GM19438 (cell line): ENCODE data around the gene KIF22.
A peak's percentile ranks its signal among the peaks of the same experiment; 100 is the strongest.
"Not testable (repeated sequence)": the region's sequence is repeated elsewhere in the genome, so short reads cannot be mapped to it uniquely, and the experiment has no call there.

Experiments used
- ATAC-seq: cut with Tn5 transposase; IDR thresholded peaks from one replicate; pipeline ENCODE4 v1.9.1; 2021; ENCODE audit warnings: low read depth; ENCODE audit not compliant: unreplicated experiment

Gene KIF22

GRCh38 chr16:29793153-29793552, 2.6 kb downstream of the KIF22 start:
- ATAC-seq = not testable (repeated sequence)

DNA sequence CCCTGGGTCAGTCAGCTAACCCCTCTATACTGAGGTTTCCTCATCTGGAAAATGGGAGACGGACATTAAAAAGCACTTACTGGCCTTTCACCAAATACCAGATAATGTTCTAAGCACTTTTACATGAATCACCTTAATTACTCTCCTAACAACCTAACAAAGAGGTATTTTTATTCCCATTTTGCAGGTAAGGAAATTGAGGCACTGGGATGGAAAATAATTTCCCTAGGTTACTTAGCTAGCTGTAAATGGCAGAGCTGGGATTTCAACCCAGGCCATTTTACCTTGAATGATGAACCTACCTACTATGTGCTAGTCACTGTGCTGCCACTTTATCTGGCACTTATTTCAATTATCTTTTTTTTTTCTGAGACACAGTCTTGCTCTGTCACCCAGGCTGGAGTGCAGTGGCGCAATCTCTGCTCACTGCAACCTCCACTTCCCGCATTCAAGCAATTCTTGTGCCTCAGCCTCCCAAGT, 3.7 kb downstream of the KIF22 start:
- ATAC-seq = no peak

DNA sequence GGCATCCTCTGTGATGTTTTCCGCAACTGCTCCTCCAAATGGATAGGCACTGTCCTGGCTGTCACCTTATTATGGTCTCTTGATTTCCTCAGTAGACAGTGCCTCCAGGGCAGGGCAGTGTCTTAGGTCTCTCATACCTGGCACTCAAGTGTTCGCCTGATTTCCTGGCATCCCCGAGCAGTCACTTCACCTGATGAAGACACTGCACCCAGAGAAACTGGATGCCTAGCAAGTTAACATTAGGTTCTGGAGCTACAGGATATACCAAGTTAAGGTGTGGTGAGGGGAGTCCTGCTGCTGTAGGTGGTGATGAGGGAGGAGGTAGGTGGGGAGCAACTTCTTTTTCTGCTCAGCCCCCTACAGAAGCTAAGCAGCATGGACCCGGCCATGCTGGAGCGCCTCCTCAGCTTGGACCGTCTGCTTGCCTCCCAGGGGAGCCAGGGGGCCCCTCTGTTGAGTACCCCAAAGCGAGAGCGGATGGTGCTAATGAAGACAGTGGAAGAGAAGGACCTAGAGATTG, 11.9 kb downstream of the KIF22 start:
- ATAC-seq = no peak

DNA sequence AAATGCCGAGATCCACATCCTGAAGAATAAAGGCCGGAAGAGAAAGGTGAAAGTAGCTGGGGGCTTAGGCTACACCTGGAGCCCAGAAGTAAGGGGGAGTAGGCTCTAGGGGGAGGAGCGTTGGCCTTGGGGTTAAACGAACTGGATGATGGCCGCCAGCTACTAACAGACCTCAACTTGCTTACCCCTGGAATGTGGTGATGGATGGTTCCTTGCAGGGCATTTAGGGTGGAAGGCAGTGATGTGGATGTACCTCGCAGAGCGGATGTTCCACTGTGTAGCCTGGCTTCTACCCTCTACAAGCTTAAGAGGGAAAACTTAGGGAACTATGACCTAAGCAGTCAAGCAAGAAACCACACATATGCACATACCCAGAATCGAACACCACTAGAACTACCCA, 13.5 kb downstream of the KIF22 start:
- ATAC-seq = no peak

GRCh38 chr16:29804455-29805231, 14.1 kb downstream of the KIF22 start:
- no peak for ATAC-seq

GRCh38 chr16:29805232-29806098, 14.9 kb downstream of the KIF22 start:
- peak; percentile 47 for ATAC-seq

DNA sequence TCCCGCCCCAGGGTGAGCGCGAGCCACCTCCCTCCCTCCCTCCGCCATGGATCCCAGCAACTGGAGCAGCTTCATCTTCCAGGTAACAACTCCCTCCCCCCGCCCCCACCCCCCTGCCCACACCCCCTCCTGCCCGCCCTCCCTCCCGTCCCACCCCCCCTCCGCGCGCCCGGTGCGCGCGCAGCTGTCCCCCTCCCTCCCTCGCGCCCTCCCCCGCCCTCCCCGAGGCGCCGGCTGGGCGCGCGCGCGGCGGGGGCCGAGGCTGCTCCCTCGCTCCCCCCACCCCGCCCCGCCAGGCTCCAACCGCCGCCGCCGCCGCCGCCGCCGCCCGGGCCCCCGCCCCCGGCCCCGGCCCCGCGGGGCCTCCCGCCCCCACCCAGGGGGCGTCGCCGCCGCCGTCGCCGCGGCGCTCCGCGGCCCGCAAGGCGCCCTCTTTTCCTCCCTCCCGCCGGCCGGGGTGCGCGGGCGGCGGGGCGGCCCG, 15.6 kb downstream of the KIF22 start, which contains the start of gene MAZ:
TSS of gene MAZ (plus strand) at position 431 of the 481 bp plus-strand sequence. CDS start 173 bp downstream, outside the sequence.
- no peak for ATAC-seq

GRCh38 chr16:29806641-29807425, 16.3 kb downstream of the KIF22 start:
- ATAC-seq = no peak

GRCh38 chr16:29807426-29808218, 17.1 kb downstream of the KIF22 start:
- no peak for ATAC-seq

- ATAC-seq = no peak
Observed at GRCh38 chr16:29808219-29808900, 17.8 kb downstream of the KIF22 start.

- ATAC-seq = no peak
Observed at GRCh38 chr16:29809031-29809747, 18.6 kb downstream of the KIF22 start.

GRCh38 chr16:29809850-29810698, 19.5 kb downstream of the KIF22 start:
- ATAC-seq = no peak

- no peak for ATAC-seq
Observed at GRCh38 chr16:29810699-29811169, 20.2 kb downstream of the KIF22 start.

DNA sequence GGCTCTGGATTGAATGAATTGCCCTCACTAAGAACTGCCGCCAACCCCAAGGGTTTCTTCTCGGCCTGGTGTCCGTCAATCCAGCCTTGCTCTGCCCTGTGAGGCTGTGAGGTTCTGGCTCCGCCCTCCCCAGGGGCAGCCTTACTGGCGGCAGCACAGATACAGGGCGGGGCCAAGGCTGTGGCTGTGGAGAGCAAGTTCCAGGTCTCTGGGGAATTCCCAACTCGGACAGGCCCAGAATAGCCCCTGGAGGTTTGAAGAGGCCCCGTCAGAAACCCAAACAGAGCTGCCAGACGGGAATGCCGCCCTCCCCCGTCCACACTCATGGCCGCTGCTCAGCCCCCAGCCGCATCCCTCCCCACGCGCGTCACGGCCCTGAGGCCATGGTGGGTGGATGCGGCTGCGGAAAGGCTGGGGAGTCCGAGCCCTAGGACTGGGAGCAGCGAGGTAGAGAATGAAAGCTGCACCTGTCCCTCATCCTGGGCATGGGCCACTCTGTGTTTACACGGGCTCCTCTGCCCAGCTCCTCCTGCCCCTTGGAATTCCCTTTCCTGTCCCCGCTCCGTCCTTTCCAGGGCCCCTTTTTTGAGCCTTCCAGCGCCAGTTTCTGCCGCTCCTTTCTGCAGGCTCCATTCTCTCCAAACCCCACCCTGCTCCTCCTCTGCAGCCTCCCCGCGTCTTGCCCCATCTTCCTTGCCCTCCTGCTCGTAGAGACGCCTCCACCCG, 20.8 kb downstream of the KIF22 start:
- ATAC-seq = no peak

GRCh38 chr16:29811896-29812665, 21.5 kb downstream of the KIF22 start, which contains the start of gene PRRT2:
PRRT2 (plus strand) TSS chr16:29812193; CDS start chr16:29813055, 862 bp downstream.
- no peak for ATAC-seq
